GM10266 (cell line): ENCODE results near the gene INF2.
A peak's percentile ranks its signal among the peaks of the same experiment; 100 is the strongest.

Experiments
- DNase-seq: peaks from one replicate; pipeline ENCODE4 v3.0.0; 2012; ENCODE audit errors: extremely low spot score
- CTCF ChIP-seq: IDR thresholded peaks from 2 replicates; pipeline ENCODE4 v1.5.1; 2012; ENCODE audit warnings: mild to moderate bottlenecking, low read depth; ENCODE audit not compliant: control insufficient read depth, insufficient read depth; ENCODE audit errors: missing control alignments

The INF2 gene

GRCh38 chr14:104739026-104739425, 49.6 kb downstream of the INF2 start:
- no peak for DNase-seq
- TF ChIP-seq CTCF, result no peak

GRCh38 chr14:104739546-104740516, 50.4 kb downstream of the INF2 start:
- DNase-seq, result no peak
- peak; percentile 11 for TF ChIP-seq CTCF

GRCh38 chr14:104741108-104741802, 51.8 kb downstream of the INF2 start:
- DNase-seq, result no peak
- TF ChIP-seq CTCF, result no peak

GRCh38 chr14:104741803-104742251, 52.4 kb downstream of the INF2 start:
- no peak for TF ChIP-seq CTCF
- no peak for DNase-seq

GRCh38 chr14:104742586-104743455, 53.4 kb downstream of the INF2 start:
- no peak for DNase-seq
- no peak for TF ChIP-seq CTCF

GRCh38 chr14:104743461-104744380, 54.3 kb downstream of the INF2 start:
- no peak for TF ChIP-seq CTCF
- no peak for DNase-seq
